Activated CD4-positive, alpha-beta T cell treated with anti-CD3 and anti-CD28 coated beads, Interleukin-10, Interleukin-2, amounts not matched to agents 100 ng/mL and 50 ng/mL, durations not matched to agents 16 hours and 8 hours (primary cell): ENCODE measurements around the gene MYOG.

Experiments used
- DNase-seq: peaks from one replicate; pipeline ENCODE4 v3.0.0-alpha.2; 2020

Gene MYOG

DNA sequence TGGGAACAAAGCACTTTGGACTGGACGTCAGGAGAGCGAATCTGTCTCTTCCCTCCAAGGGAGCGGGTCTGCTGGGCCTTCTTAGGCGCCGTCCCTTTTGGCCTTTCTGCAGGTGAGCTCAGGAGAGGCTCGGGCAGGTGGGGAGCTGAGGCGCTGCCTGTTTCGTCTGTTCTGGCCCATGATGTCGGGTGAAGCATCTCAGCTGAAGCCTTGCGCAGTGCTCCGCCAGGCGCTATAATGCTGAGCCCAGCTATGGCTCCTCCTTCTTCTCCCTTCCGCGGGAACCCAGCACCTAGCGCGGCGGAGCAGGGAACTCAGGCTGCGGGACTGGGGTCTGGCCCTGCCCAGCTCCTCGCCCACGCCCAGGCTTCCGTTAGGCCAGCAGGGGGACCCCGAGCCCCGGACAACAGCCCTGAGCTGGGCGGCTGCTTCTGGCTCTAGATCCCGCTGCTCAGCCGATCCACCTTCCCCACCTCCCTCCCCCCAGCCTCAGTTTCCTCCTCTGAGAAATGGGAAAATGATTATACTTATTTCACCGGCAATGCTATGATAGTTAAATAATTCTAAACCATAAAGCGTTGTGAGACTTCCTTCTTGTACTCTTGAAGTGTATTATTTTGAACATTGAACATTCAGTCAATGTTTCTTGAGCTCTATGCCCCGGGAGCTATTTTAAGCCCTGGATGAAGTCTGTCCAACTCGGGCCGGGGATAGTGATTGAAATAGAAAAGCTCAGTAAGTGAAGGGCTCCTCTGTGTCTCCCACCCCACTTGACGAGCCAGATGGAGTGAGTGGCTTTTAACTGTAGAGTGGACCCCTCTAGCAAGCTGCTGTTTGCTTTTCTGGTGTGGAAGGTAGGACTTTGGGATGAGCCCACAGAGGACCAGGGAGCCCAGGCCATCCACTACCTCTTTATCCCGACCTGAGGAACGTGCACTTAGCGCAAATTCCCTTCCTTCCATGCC lies 32.1 kb upstream of the MYOG start:
- DNase-seq: peak; percentile 50

DNA sequence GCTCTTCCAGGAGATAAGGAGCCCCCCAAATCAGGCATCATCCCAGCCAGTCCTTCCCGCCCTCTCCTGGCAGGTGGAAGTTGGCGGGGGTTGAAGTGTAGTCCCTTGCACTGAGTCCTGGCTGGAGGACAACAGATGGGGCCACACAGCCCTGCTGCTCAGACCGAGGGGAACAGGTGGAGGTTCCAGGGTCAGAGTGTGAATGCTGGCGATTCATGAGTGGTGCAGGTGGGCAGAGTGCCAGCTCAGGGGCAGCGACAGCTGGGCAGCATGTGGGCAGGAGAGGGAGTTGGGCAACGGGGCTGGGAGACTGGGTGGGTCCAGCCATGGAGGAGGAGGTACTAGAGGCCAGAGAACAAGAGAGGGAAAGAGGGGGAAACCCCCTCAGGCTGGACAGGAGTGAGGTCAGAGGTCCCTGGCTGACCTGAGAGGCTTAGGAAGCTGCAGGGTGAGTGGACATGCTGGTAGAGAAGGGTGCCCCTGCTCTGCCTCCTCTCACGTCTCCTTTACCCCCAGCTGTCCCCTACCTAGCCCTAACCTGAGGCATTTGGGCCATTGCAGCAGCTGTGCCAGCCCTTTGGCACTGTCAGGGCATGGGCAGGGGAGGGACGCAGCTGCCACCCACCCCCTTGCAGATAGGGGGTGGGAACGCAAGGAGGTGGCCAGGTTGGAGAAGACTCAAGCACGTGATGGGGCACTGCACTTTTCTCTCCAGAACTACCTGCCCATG lies 30.4 kb upstream of the MYOG start:
- DNase-seq: no peak

DNA sequence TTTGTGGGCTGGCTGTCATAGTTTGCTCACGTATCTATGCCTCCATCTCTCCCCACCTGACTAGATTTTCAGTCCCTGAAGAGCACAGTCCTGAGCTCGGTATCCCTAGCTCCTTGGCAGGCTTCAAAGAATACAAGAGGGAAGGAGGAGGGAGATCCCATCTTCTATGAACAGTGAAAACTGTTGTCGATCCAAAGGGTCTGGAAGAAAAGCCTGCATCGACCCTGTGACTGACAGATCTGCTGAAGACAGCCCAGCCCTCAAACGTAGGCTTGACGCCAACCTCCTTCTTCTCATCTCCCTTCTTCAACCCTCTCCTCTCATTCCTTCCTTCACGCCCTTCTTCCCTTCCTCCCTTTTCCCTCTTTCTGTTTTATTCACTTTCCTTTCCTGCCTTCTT lies 28.4 kb upstream of the MYOG start:
- no peak for DNase-seq

DNA sequence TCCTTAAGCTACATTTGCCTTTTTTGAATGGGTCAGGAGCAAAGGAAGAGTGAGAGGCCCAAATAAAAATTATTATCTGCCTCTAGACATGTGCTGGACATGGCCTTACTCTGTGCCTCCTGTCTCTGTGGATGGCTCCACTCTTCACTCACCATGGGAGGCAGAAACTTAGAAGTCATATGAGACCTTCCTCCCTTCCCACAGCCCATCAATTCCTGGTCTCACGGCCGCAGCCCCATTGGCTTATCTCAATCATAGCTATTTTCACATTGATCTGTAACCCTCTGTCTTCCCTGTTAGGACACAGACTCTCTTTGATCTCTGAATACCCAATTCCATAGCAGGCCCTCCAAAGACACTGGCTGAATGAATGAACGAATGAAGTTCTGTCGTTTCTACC lies 27.5 kb upstream of the MYOG start:
- DNase-seq: no peak

DNA sequence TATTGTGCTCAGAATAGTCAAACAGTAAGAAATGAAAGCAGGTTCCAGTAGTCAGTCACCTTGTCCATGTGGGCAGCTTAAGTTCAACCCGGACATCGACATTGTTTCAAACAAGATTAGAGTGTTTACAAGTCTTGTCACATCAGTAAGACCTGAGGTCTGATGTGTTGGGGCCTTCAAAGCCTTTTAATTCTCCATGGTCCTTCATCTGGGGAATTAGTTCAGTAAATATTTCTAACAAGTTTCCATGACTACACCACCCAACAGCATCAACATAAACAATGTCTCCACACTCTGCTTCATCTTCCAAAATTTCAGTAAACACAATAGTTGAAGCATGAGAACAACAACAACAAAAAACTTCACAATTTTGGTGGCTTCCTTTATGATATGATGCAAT lies 26.7 kb upstream of the MYOG start:
- no peak for DNase-seq

DNA sequence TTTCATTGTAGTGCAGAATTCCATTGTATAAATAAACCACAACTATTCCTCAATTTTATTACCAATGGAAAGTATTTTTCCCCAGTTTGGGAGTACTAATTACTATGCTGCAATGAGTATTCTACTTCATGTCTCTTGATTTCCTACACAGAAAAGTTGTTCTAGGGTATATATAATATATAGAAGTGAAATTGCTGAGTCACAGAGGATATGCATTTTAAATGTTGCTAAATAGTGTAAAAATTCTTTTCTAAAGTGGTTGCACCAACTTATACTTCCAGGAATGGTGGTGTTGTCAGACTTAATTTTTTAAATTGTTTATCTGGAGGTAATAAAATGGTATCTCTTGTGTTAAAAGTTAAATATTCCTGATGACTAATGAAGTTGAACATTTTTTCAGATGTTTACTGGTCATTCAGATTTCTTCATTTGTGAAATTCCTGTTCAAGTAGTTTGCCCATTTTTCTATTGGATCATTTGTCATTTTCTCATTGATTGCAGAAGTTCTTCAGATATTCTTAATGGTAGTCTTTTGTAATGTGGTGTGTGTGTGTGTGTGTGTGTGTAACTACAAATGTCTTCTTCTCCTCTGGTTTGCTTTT lies 19.1 kb upstream of the MYOG start:
- no peak for DNase-seq

DNA sequence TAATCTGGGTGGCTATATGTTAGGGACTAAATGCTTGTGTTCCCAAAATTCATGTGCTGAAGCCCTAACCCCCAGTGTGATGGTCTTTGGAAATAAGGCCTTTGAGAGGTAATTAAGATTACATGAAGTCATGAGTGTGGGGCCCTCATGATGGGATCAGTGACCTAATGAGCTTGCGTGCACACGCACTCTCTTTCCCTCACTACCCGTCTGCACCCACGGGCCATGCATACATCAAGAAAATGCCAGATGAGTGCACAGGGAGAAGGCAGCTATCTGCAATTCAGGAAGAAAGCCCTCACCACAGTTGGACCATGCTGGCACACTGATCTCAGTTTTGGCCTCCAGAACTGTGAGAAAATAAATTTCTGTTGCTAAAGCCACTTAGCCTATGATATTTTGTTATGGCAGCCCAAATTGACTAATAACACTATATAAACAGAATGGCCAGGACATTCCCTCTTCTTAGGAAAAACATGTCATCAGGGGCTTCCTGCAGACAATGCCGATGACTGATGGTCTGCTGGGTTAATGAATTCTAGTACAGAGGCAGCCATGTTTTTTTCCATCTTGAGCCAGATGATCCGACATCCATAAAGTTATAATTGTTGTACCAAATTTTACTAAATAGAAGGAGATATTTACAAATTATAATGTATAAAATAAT lies 18.1 kb upstream of the MYOG start:
- no peak for DNase-seq

DNA sequence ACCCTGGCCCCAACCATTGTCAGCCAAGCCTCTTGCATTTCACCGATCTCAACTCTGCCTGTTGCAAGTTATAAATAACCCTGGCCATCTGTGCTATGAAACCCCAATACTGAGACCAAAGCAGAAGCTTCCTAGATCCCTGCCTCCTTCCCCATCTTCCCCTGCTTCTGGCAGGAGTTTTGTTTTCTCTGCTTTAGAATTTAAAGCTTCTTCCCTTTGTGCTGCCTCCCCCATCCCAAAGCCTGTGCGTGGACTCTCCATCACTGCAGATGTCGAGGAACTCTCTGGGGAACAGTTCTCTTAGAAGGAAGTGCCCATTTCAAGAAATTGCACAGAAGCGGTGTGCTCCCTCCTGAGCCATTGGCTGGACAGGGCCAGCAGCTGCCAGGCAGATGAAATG lies 17.4 kb upstream of the MYOG start:
- no peak for DNase-seq

DNA sequence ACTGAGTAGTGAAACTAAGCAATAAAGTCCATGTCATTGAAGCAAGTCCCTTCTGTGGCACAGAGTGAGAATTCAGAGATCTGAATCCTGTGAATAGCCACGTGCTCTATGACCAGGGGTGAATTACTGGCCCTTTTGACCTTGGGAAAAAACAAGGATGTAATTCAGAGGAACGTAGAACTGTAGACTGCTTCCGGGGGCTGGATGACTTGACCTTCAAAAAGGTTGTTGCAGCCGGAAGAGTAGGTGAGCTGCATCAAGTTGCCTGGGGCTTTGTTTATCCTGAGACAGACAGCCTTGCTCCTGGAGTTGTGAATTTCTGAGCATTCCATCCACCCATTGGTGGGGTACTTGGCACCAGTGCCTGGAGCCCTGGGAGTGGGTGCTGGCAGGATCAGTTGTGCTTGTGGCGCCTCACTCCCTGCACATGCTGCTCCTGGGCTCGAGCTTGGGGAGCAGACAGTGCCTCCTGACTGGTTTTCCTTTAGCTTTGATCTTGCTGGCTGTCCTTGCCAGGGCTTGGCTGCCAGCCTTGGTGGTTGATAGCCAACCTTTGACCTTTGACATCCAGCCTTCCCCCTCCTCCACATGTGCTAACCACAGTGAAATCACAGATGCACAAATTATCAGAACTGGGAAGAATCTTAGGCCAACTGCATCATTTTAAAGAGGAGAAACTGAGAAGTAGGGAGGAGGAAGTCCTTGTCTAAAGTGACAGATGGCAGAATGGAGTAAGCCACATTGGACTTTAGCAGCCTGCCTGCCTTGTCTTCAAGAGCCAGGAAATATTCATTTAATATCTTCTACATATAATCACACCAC lies 16.2 kb upstream of the MYOG start:
- no peak for DNase-seq

DNA sequence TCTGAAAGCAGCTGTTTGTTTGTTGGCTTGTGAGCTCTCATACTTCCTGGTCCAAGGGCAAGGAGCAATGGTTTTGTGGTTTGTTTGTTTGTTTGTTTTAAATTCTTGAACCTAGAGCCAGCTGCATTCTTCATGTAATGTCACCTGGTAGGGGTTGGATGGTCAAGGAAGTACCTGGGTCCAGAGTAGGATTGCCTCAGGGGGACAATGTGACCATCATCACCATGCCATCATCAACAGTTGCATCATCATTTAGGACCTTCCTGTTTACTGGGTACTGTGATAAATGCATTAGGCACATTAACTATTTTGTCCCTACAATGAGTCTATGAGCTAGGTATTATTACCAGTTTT lies 14.7 kb upstream of the MYOG start:
- DNase-seq: no peak

DNA sequence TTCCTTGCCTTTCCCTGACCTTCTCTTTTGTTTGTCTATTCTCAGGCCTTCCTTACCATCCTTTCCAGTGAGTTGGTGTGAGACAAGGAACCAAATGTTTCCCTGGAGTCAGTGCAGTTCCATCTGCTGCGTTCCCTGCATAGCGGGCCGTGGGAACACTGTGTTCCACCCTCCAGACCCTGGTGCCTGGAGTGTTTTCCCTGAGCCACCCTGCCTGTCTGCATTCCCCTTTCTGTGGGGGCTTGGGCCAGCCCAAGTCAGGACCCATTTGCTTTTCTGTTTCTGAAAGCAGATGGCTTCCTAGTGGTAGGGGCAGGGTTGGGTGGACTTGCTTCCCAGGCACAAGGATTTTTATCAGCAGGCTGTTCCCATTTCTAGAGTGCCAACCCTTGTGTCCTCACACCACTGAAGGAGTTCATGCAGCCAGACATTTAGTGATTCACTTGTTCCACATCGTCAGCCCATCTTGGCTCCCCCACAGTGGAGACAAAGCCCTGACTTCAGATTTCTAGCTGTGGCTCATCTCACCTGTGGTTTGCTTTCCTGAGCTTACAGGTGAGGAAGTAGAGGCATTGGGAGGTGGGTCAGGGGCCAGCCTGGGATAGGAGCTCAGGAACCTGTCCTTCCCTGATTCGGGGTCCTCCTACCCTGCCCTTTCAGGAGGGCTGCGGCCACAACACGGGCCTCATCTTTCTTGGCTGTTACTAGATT lies 14.1 kb upstream of the MYOG start:
- DNase-seq: no peak

DNA sequence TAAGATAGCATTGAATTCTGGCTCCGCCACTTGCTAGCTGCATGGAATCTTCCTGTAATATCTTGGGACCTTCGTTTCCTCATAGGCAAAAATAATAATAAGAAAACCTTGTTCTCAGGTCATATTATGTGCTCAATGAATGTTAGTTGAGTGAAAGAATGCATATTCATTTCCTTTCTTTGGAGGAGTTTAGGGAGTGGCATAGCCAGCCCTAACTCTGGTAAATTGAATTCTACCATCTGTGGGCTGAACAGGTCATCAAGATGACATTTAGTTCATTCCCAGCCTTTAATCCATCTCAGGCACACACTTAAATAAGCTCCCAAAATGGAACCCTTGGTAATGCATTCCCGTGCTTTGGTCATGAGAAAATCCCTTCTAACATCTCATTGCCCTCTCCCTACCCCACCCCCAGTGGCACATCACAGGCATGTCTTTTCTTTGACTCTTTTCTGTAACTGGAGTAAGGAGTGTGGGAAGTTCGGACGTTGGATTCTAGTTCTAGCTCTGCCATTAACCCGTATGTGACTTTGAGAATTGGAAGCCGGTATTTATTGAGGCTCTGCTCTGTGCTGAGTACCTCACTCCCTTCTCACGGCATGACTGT lies 13.2 kb upstream of the MYOG start:
- no peak for DNase-seq

DNA sequence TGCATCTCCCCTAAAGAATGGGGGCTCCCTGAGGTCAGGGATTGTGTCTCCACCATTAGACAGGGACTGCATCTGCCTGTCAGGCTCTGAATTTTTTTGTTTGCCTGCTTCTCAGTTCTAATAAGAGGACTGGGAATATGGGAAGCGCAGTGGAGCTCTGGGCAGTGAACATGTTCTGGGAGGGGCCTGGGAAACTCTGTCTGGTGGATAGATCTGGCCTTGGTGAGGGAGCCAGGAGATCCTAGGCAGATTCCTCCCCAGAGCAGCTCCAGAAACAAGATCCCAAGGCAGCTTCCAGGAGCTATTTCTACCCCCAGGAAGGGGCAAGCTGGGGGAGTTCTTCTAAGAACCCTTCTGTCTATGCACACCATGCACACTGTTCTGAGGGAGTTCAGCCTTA lies 12.6 kb upstream of the MYOG start:
- DNase-seq: no peak

DNA sequence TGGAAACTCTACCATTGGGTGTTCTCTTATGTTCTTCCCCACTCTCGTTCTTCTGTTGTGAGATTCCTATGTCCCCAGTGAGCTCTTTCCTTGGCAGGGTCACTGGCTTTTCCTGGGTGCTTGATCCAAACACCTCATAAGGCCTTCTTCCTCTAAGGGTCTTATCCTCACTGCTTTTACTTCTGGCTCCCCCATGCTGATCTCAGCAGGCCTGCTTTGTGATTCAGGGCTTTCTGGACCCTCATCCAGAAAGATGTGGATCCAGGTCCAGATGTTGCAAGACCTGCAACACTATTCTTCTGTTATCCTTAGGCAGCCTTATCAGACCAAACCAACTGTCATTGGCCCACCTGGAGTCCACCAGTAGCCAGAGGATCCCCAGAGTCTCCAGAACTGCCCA lies 11.2 kb upstream of the MYOG start:
- DNase-seq: no peak

DNA sequence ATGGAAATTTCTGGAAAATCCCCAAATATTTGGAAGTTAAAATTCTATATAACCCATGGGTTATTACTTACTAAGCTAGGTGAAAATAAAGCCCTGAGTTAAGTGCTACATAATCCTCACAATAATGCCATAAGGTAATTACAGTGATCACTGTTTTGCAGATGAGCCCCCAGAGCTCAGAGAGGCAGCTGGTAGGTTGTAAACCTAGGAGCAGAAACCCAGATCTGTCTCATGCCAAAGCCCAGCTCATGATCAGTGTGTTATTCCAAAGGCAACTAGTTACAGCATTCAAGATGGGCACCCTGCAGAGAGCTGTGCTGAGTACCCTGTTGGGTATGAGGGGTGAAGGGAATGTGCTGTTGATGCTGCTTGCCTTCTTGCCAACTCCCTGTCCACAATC lies 10.8 kb upstream of the MYOG start:
- DNase-seq: no peak

DNA sequence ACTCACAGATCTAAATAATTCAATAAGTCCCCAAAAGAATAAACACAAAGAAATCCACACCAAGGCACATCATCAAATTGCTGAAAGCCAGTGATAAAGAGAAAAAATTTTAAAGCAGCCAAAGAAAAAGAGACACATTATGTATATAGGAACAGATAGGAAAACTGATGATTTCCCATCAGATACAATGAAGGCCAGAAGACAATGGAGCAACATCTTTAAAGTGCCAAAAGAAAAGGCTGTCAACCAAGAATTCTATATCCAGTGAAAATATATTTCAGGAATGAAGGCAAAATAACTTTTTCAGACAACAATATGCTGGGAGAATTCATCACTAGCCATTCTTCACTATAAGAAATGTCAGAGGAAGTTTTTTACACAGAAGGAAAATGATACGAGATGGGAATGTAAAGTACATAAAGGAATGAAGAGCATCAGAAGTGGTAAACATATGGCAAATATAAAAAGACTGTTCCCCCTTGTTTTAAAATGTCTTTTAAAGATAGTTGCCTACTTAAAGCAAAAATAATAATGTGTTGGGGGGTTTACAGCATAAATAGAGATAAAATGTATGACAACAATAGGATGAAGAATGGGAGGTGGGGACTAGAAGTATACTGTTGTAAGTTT lies 9.4 kb upstream of the MYOG start:
- DNase-seq: no peak

DNA sequence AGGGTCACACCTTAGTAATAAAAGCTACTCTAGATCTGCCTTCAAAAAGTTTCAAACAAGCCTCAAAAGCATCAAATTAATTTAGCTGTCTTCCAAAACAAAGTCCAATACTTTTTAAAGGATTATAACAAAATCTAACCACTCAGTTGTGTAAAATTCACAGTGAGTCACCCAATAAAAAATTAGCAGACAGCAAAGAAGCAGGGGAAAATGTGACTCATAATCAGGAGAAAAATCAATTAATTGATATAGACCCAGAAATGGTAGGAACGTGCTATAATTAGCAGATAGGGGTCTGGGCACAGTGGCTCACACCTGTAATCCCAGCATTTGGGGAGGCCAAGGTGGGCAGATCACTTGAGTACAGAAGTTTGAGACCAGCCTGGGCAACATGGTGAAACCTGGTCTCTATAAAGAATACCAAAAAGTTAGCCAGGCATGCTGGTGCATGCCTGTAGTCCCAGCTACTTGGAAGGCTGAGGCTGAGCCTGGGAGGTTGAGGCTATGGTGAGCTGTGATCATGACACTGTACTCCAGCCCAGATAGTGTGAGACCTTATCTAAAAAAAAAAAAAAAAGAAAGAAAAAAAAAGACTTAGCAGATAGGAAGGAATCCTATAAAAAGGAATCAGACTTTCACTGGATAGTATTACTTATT lies 8.1 kb upstream of the MYOG start:
- no peak for DNase-seq

DNA sequence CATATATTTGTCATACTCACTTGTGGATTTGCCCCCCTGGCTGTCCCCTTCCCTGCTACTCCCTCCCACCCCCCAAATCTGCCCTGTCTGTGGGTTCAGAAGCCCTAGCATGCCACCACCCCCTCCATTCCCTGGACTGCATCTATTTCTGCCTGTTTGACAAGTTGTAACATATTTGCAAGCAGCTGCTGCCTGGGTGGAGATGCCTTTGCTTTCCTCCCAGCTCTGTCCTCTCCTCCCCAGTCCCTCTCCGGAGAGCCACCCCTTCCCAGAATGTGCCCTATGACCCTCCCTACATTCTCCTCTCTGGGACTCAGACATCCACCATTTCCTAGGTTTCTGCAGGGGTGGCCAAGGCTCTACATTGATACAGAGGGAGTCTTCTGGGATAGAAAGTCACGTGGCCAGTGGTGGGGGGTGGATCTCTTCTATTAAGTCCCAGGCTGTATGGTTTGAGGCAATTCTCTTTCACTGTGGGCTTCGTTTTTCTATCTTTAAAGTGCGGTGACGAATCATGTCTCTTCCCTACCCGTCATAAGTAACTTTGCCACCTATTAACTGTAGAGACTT lies 6.0 kb upstream of the MYOG start:
- DNase-seq: no peak

DNA sequence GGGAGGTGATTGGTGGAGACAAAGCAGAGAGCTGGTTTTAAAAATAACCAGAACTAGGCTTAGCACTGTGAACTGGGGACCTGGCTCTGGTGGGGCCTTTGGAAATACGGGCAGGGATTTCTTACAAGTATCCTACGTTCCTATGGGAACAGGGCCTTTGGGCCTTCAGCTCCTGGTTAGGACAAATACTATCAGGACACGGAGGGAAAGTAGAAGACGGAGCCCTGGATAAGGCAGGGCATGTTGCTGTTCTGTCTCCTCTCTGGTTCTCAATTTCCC lies 5.3 kb upstream of the MYOG start:
- DNase-seq: no peak
